Mesothelial cell of epicardium (in vitro differentiated cells): Measurements from ENCODE around the gene PLA2G7. TPM values are rescaled to one million over a fixed set of nuclear protein-coding genes. Genes with fewer than 3 reads are reported as not detected.

Experiments used
- DNase-seq, 2 experiments: peaks; one replicate each; pipeline ENCODE4 v3.0.0; 2021; ENCODE audit warnings: low spot score in 2 of 2; ENCODE audit not compliant: unreplicated experiment in 2 of 2
- H3K27ac Mint-ChIP-seq: 2 replicates; pipeline ENCODE4 v1.8.0; 2021; ENCODE audit warnings: mixed read lengths
- H3K27me3 Mint-ChIP-seq: 2 replicates; pipeline ENCODE4 v1.8.0; 2021; ENCODE audit warnings: low read depth, mixed read lengths
- H3K36me3 Mint-ChIP-seq: 2 replicates; pipeline ENCODE4 v1.8.0; 2021; ENCODE audit warnings: mixed read lengths
- H3K4me1 Mint-ChIP-seq: 2 replicates; pipeline ENCODE4 v1.8.0; 2021; ENCODE audit warnings: mixed read lengths
- H3K4me3 Mint-ChIP-seq: 2 replicates; pipeline ENCODE4 v1.8.0; 2021; ENCODE audit warnings: mild to moderate bottlenecking, moderate library complexity, mixed read lengths
- H3K9me3 Mint-ChIP-seq: 2 replicates; pipeline ENCODE4 v1.8.0; 2021; ENCODE audit warnings: mixed read lengths
- CTCF ChIP-seq: fragments of 200-600 bp; sonication (generic); IDR thresholded peaks from one replicate; pipeline ENCODE4 v1.5.0; 2021; ENCODE audit warnings: antibody characterized with exemption; ENCODE audit not compliant: unreplicated experiment
- total RNA-seq: library from RNA; stranded (reverse); gene quantifications from 3 replicates; pipeline ENCODE4 v1.2.1, GENCODE V29; 2021

The PLA2G7 gene
- total RNA-seq, 1 donor from 2014 or later = 0.54 TPM

- Mint-ChIP-seq H3K27me3 (peaks cover 26% of the 10 kb centered on the region), H3K36me3 (no peaks in the 10 kb centered on the region)
These were observed 44.9 kb downstream of the PLA2G7 start for GRCh38 chr6:46690141-46690755.

GRCh38 chr6:46689657-46690056, 45.5 kb downstream of the PLA2G7 start:
- no peaks in the 10 kb centered on the region for H3K36me3 Mint-ChIP-seq
- no peak overlapping the region for H3K4me3 Mint-ChIP-seq
- peaks cover 3% of the 10 kb centered on the region for H3K9me3 Mint-ChIP-seq
- no peak for DNase-seq
- H3K27ac Mint-ChIP-seq = no peak overlapping the region
- no peak for TF ChIP-seq CTCF
- no peaks in the 10 kb centered on the region for H3K4me1 Mint-ChIP-seq
- peaks cover 26% of the 10 kb centered on the region for H3K27me3 Mint-ChIP-seq

More at GRCh38 chr6:46690141-46690755, 44.9 kb downstream of the PLA2G7 start:
- H3K27ac Mint-ChIP-seq = no peak overlapping the region
- H3K4me3 Mint-ChIP-seq = no peak overlapping the region
- peaks cover 3% of the 10 kb centered on the region for H3K9me3 Mint-ChIP-seq
- TF ChIP-seq CTCF = no peak
- no peak for DNase-seq
- H3K4me1 Mint-ChIP-seq = no peaks in the 10 kb centered on the region

- no peak for DNase-seq
- H3K4me1 Mint-ChIP-seq = no peaks in the 10 kb centered on the region
- no peak for TF ChIP-seq CTCF
- peaks cover 3% of the 10 kb centered on the region for H3K9me3 Mint-ChIP-seq
- peaks cover 26% of the 10 kb centered on the region for H3K27me3 Mint-ChIP-seq
- H3K4me3 Mint-ChIP-seq = no peak overlapping the region
- no peak overlapping the region for H3K27ac Mint-ChIP-seq
- no peaks in the 10 kb centered on the region for H3K36me3 Mint-ChIP-seq
These were observed 46.2 kb downstream of the PLA2G7 start for GRCh38 chr6:46688966-46689335.

GRCh38 chr6:46688117-46688965, 46.8 kb downstream of the PLA2G7 start:
- no peak for DNase-seq
- Mint-ChIP-seq H3K9me3 (no peaks in the 10 kb centered on the region), H3K36me3 (no peaks in the 10 kb centered on the region), H3K4me3 (no peak overlapping the region), H3K27ac (no peak overlapping the region), H3K4me1 (no peaks in the 10 kb centered on the region), H3K27me3 (peaks cover 20% of the 10 kb centered on the region)
- TF ChIP-seq CTCF = no peak

- Mint-ChIP-seq H3K36me3 (no peaks in the 10 kb centered on the region), H3K9me3 (peaks cover 3% of the 10 kb centered on the region), H3K27me3 (peaks cover 13% of the 10 kb centered on the region), H3K4me1 (no peaks in the 10 kb centered on the region), H3K4me3 (no peak within 1 kb of the TSS), H3K27ac (no peak within 1 kb of the TSS)
- TF ChIP-seq CTCF = no peak
- no peak for DNase-seq
These were observed 47.5 kb downstream of the PLA2G7 start, which contains the start of gene TDRD6 for GRCh38 chr6:46687619-46688097. Gene TDRD6, plus strand, starts transcription at chr6:46687885. Its CDS starts 244 bp downstream, at chr6:46688129.
